PC-3 (cell line): ENCODE results near the gene THTPA.

Experiments
- CTCF ChIP-seq: fragments of 300-600 bp; sonication (generic); conservative IDR thresholded peaks from 2 replicates; pipeline ENCODE4 v1.5.1; 2017; ENCODE audit warnings: antibody characterized with exemption, low read depth, mild to moderate bottlenecking, low read length
- EZH2 ChIP-seq: fragments of 300-600 bp; sonication (generic); IDR thresholded peaks from one replicate; pipeline ENCODE4 v1.6.1; 2017; ENCODE audit warnings: antibody characterized with exemption, mild to moderate bottlenecking, low read length; ENCODE audit not compliant: unreplicated experiment

GRCh38 chr14:23609001-23609400 lies 52.9 kb downstream of the THTPA start:
- TF ChIP-seq CTCF (no peak), EZH2 (no peak)
